HepG2 (cell line): ENCODE data around the gene LLGL2. TPM values are rescaled to one million over a fixed set of nuclear protein-coding genes. Genes with fewer than 3 reads are reported as not detected.

Experiments
- ATF7 ChIP-seq, 2 experiments: fragments of 450-650 bp in 1 of 2; sonication (generic) in 1 of 2; formaldehyde crosslinking in 1 of 2; IDR thresholded peaks; 2 replicates each; pipeline versions ENCODE4 v1.4.0 to v1.6.1; 2016 to 2020; ENCODE audit warnings: antibody characterized with exemption in 1 of 2, mild to moderate bottlenecking in 1 of 2, missing genetic modification reagents in 1 of 2
- CBX1 ChIP-seq: IDR thresholded peaks from one replicate; pipeline ENCODE4 v1.6.1; 2016; ENCODE audit warnings: antibody characterized with exemption, low read depth
- CCAR2 ChIP-seq: fragments of 200-400 bp; formaldehyde crosslinking; optimal IDR thresholded peaks from 2 replicates; pipeline ENCODE3; 2018; ENCODE audit warnings: low read depth, mild to moderate bottlenecking, low read length, moderate library complexity
- CENPX ChIP-seq: sonication (generic); formaldehyde crosslinking; IDR thresholded peaks from 2 replicates; pipeline ENCODE4 v1.9.0; 2021; ENCODE audit warnings: mild to moderate bottlenecking, missing genetic modification reagents, moderate library complexity
- FLYWCH1 ChIP-seq: sonication (generic); formaldehyde crosslinking; IDR thresholded peaks from 2 replicates; pipeline ENCODE4 v1.8.1; 2023; ENCODE audit warnings: mild to moderate bottlenecking, missing genetic modification reagents
- FOSL1 ChIP-seq: sonication (generic); formaldehyde crosslinking; IDR thresholded peaks from 2 replicates; pipeline ENCODE4 v1.9.0; 2021; ENCODE audit warnings: missing genetic modification reagents, borderline replicate concordance
- JUNB ChIP-seq: sonication (generic); formaldehyde crosslinking; IDR thresholded peaks from 2 replicates; pipeline ENCODE4 v1.8.0; 2022; ENCODE audit warnings: missing genetic modification reagents, mild to moderate bottlenecking, borderline replicate concordance
- NFE2L1 ChIP-seq: sonication (generic); formaldehyde crosslinking; IDR thresholded peaks from 2 replicates; pipeline ENCODE4 v1.4.0; 2020; ENCODE audit warnings: missing genetic modification reagents, mild to moderate bottlenecking, borderline replicate concordance
- RFX1 ChIP-seq: fragments of 450-650 bp; IDR thresholded peaks from 2 replicates; pipeline ENCODE4 v1.6.1; 2017
- SMAD1 ChIP-seq: sonication (generic); formaldehyde crosslinking; IDR thresholded peaks from 2 replicates; pipeline ENCODE4 v1.4.0; 2020; ENCODE audit warnings: missing genetic modification reagents, low read depth, mild to moderate bottlenecking, borderline replicate concordance
- SYNCRIP ChIP-seq: fragments of 200-400 bp; formaldehyde crosslinking; IDR thresholded peaks from 2 replicates; pipeline ENCODE4 v1.6.1; 2018; ENCODE audit warnings: mild to moderate bottlenecking, low read depth, low read length; ENCODE audit not compliant: insufficient read depth
- TSC22D2 ChIP-seq: sonication (generic); formaldehyde crosslinking; IDR thresholded peaks from 2 replicates; pipeline ENCODE4 v1.5.1; 2020; ENCODE audit warnings: missing genetic modification reagents, mild to moderate bottlenecking, borderline replicate concordance
- ZBTB8A ChIP-seq: sonication (generic); formaldehyde crosslinking; IDR thresholded peaks from 2 replicates; pipeline ENCODE4 v1.4.0; 2020; ENCODE audit warnings: mild to moderate bottlenecking, low read depth, missing genetic modification reagents, borderline replicate concordance
- ZKSCAN8 ChIP-seq: IDR thresholded peaks from 2 replicates; pipeline ENCODE4 v1.6.1; 2016; ENCODE audit warnings: borderline replicate concordance, missing genetic modification reagents, missing compliant biosample characterization
- ZNF251 ChIP-seq: sonication (generic); formaldehyde crosslinking; IDR thresholded peaks from 2 replicates; pipeline ENCODE4 v1.9.0; 2021; ENCODE audit warnings: mild to moderate bottlenecking, missing genetic modification reagents
- ZNF724P ChIP-seq: sonication (generic); formaldehyde crosslinking; IDR thresholded peaks from 2 replicates; pipeline ENCODE4 v1.8.0; 2022; ENCODE audit warnings: missing genetic modification reagents, borderline replicate concordance
- ZNF775 ChIP-seq: sonication (generic); formaldehyde crosslinking; IDR thresholded peaks from 2 replicates; pipeline ENCODE4 v1.4.0; 2020; ENCODE audit warnings: missing genetic modification reagents, mild to moderate bottlenecking, moderate library complexity, borderline replicate concordance
- ZSCAN31 ChIP-seq: sonication (generic); formaldehyde crosslinking; IDR thresholded peaks from 2 replicates; pipeline ENCODE4 v1.5.0; 2020; ENCODE audit warnings: low read depth, mild to moderate bottlenecking, missing genetic modification reagents
- polyA plus RNA-seq, 8 experiments: library from polyadenylated mRNA; depleted of rRNA in 3 of 8; stranded (reverse) in 7 of 8; unstranded in 1 of 8; fragments of >200 nt; fragmentation: Illumina TruSeq in 4 of 8; extraction: Trizol in 4 of 8; gene quantifications; 2 replicates each; pipeline versions ENCODE4 v1.2.1 to v1.2.3, GENCODE V29; 2011 to 2016; ENCODE audit warnings: low read depth in 4 of 8, missing spikeins in 1 of 8, mixed read lengths in 1 of 8; ENCODE audit not compliant: insufficient read depth in 1 of 8
- total RNA-seq, 5 experiments: library from RNA; depleted of rRNA; stranded (reverse); fragments of >200 nt; fragmentation: Illumina TruSeq; extraction: Trizol; gene quantifications; 2 replicates each; pipeline ENCODE4 v1.2.3, GENCODE V29; 2016; ENCODE audit warnings: low read depth in 1 of 5
- TF ChIP-seq, protein P1 (sequence below): sonication (generic); formaldehyde crosslinking; IDR thresholded peaks from 2 replicates; pipeline ENCODE4 v1.4.0; 2020; ENCODE audit warnings: missing genetic modification reagents
- TF ChIP-seq, protein P2 (sequence below): sonication (generic); formaldehyde crosslinking; IDR thresholded peaks from 2 replicates; pipeline ENCODE4 v1.5.0; 2020; ENCODE audit warnings: mild to moderate bottlenecking, missing genetic modification reagents, borderline replicate concordance
- TF ChIP-seq, protein P3 (sequence below): sonication (generic); formaldehyde crosslinking; conservative IDR thresholded peaks from 2 replicates; pipeline ENCODE4 v1.8.1; 2023; ENCODE audit warnings: missing genetic modification reagents

The LLGL2 gene
- total and polyA plus RNA-seq, 2 of the 13 experiments (the other 11 are each of a cell fraction or from before 2014, with no cell fraction given), result 83.0 to 86.7 TPM

DNA sequence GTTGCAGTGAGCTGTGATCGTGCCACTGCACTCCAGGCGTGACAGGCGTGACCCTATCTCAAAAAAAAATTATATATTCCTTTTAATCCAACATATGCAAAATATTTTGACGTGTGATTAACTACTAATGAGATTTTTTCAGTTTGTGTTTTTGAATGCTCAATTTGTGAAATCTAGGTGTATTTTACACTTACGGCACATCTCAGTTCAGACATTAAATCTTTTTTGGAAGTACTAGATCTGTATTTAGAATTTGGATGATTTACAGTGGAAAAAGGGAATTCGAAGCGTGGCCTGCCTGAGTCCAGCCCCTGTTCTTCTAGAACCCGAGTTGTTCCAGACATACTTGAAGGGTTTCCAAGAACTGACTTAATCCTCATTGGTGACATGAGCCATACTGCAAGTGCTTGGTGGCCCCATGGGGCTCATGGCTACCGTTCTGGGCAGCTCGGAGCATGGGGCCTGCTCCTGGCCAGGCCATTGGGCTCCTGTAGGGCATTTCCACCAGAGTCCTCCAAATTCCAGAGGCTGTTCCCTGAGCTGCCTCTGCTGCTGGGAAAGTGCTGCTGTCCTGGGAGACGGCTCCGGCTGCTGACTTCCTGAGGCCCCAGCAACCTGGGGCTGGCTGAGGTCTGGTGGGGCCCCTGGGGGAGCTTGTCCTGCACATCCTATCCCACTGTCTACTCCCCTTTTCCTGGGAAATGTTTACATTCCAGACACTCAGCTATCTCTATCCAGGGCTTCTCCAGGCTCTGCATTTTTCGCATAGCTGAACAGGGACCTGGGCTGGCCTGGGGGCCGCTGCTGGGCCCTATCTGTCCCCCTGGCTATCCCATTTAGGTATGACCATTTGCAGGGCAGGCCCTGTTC, 27.2 kb downstream of the LLGL2 start (continued):
- TF ChIP-seq ZKSCAN8 (CRISPR knock-in tag) (peak; percentile 74; the same call in 1 of the 2 replicates), TSC22D2 (no peak; the same call in 1 of the 2 replicates), ZBTB8A (CRISPR knock-in tag) (no peak), ZSCAN31 (CRISPR knock-in tag) (no peak; the same call in 1 of the 2 replicates), CBX1 (no peak), FLYWCH1 (no peak), NFE2L1 (CRISPR knock-in tag) (no peak), SMAD1 (CRISPR knock-in tag) (0 out of 2 replicates have a peak, but pooled peaks have one; percentile 48), CENPX (CRISPR knock-in tag) (no peak), FOSL1 (CRISPR knock-in tag) (no peak), ZNF724P (no peak), JUNB (CRISPR knock-in tag) (no peak), ZNF775 (no peak), RFX1 (no peak), ZNF251 (no peak), SYNCRIP (no peak), ATF7 (IDR thresholded peaks at IDR 0.05) (no peak), ATF7 (CRISPR knock-in tag; IDR thresholded peaks at IDR 0.05) (peak; percentile 18; the same call in 1 of the 2 replicates), CCAR2 (no peak)
- TF ChIP-seq, protein P1, sequence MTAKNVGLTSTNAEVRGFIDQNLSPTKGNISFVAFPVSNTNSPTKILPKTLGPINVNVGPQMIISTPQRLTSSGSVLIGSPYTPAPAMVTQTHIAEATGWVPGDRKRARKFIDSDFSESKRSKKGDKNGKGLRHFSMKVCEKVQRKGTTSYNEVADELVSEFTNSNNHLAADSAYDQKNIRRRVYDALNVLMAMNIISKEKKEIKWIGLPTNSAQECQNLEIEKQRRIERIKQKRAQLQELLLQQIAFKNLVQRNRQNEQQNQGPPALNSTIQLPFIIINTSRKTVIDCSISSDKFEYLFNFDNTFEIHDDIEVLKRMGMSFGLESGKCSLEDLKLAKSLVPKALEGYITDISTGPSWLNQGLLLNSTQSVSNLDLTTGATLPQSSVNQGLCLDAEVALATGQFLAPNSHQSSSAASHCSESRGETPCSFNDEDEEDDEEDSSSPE (CRISPR knock-in tag), result no peak
- TF ChIP-seq, protein P2, sequence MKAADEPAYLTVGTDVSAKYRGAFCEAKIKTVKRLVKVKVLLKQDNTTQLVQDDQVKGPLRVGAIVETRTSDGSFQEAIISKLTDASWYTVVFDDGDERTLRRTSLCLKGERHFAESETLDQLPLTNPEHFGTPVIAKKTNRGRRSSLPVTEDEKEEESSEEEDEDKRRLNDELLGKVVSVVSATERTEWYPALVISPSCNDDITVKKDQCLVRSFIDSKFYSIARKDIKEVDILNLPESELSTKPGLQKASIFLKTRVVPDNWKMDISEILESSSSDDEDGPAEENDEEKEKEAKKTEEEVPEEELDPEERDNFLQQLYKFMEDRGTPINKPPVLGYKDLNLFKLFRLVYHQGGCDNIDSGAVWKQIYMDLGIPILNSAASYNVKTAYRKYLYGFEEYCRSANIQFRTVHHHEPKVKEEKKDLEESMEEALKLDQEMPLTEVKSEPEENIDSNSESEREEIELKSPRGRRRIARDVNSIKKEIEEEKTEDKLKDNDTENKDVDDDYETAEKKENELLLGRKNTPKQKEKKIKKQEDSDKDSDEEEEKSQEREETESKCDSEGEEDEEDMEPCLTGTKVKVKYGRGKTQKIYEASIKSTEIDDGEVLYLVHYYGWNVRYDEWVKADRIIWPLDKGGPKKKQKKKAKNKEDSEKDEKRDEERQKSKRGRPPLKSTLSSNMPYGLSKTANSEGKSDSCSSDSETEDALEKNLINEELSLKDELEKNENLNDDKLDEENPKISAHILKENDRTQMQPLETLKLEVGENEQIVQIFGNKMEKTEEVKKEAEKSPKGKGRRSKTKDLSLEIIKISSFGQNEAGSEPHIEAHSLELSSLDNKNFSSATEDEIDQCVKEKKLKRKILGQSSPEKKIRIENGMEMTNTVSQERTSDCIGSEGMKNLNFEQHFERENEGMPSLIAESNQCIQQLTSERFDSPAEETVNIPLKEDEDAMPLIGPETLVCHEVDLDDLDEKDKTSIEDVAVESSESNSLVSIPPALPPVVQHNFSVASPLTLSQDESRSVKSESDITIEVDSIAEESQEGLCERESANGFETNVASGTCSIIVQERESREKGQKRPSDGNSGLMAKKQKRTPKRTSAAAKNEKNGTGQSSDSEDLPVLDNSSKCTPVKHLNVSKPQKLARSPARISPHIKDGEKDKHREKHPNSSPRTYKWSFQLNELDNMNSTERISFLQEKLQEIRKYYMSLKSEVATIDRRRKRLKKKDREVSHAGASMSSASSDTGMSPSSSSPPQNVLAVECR (CRISPR knock-in tag), result peak; percentile 70; the same call in 1 of the 2 replicates
- TF ChIP-seq, protein P3, sequence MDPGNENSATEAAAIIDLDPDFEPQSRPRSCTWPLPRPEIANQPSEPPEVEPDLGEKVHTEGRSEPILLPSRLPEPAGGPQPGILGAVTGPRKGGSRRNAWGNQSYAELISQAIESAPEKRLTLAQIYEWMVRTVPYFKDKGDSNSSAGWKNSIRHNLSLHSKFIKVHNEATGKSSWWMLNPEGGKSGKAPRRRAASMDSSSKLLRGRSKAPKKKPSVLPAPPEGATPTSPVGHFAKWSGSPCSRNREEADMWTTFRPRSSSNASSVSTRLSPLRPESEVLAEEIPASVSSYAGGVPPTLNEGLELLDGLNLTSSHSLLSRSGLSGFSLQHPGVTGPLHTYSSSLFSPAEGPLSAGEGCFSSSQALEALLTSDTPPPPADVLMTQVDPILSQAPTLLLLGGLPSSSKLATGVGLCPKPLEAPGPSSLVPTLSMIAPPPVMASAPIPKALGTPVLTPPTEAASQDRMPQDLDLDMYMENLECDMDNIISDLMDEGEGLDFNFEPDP (CRISPR knock-in tag), result no peak
